HepG2 (cell line): Measurements from ENCODE around the gene FAM221B. TPM values are rescaled to one million over a fixed set of nuclear protein-coding genes. Genes with fewer than 3 reads are reported as not detected.

Experiments used
- ATAC-seq: fragments of 200-7000 bp; cut with Tn5 transposase; 3 replicates; pipeline ENCODE4 v1.9.1; 2020; ENCODE audit warnings: mild to moderate bottlenecking, moderate library complexity
- BruUV-seq: library from RNA; stranded (reverse); fragments of 400-500 nt; replicated peaks from 2 replicates; lab custom pipeline; 2021; lab: Mats Ljungman, UMichigan
- CTCF ChIA-PET: fragments of 300-600 bp; formaldehyde crosslinking; extraction: SDS; loops from one replicate; lab custom pipeline; 2021; ENCODE audit warnings: low total read pairs, inconsistent platforms, low intra/inter-chr PET ratio; lab: Yijun Ruan, JAX
- POLR2A ChIA-PET: fragments of 350-600 bp; sonication (Branson Sonifier 250); formaldehyde crosslinking; loops from one replicate; lab custom pipeline; 2020; ENCODE audit warnings: antibody characterized with exemption, inconsistent platforms; lab: Yijun Ruan, JAX
- DNase-seq: peaks from one replicate; pipeline ENCODE4 v3.0.0-alpha.2; 2015; ENCODE audit warnings: low spot score
- FAIRE-seq: peaks from 3 replicates; lab custom pipeline; 2011; peaks lifted over from hg19 to GRCh38; lab: Jason Lieb, UNC
- H2AFZ ChIP-seq: one replicate; pipeline ENCODE4 v1.6.1; 2011; ENCODE audit warnings: low read length, inconsistent platforms
- H3K27ac ChIP-seq: fragments of 300-600 bp; 3 replicates; pipeline ENCODE4 v1.8.0; 2011; ENCODE audit warnings: mixed run types, mild to moderate bottlenecking, mixed read lengths, low read length, inconsistent platforms; ENCODE audit not compliant: insufficient read depth; ENCODE audit errors: extremely low read length
- H3K27me3 ChIP-seq, 2 experiments: fragments of 200-600 bp in 1 of 2; 2 replicates in 1 of 2; 3 replicates in 1 of 2; pipeline versions ENCODE4 v1.6.0 to v1.8.0; 2011; ENCODE audit warnings: low read length in 2 of 2, mild to moderate bottlenecking in 2 of 2, moderate library complexity in 2 of 2, inconsistent platforms in 1 of 2; ENCODE audit not compliant: insufficient read depth in 2 of 2, control insufficient read depth in 1 of 2
- H3K36me3 ChIP-seq, 2 experiments: fragments of 200-600 bp in 1 of 2; replicated peaks in 1 of 2; 2 replicates in 1 of 2; 3 replicates in 1 of 2; pipeline versions ENCODE4 v1.5.1 to v1.8.0; 2011; ENCODE audit warnings: low read length in 2 of 2, inconsistent platforms in 1 of 2; ENCODE audit not compliant: insufficient read depth in 2 of 2, control insufficient read depth in 1 of 2
- H3K4me1 ChIP-seq: 2 replicates; pipeline ENCODE4 v1.5.1; 2012; ENCODE audit warnings: low read length, inconsistent platforms; ENCODE audit not compliant: insufficient read depth
- H3K4me2 ChIP-seq: 2 replicates; pipeline ENCODE4 v1.6.0; 2011; ENCODE audit warnings: low read depth, low read length, inconsistent platforms
- H3K4me3 ChIP-seq, 3 experiments: fragments of 200-600 bp in 1 of 3; sonication (generic), shearing (Covaris generic) in 1 of 3; replicated peaks in 1 of 3; 2 replicates each; pipeline ENCODE4 v1.5.1; 2011 to 2016; ENCODE audit warnings: low read length in 3 of 3, inconsistent platforms in 2 of 3, low read depth in 2 of 3, mild to moderate bottlenecking in 2 of 3, control low read depth in 1 of 3, mixed read lengths in 1 of 3; ENCODE audit not compliant: insufficient read depth in 1 of 3
- H3K79me2 ChIP-seq: one replicate; pipeline ENCODE4 v1.6.1; 2011; ENCODE audit warnings: low read length, inconsistent platforms; ENCODE audit not compliant: insufficient read depth
- H3K9ac ChIP-seq: 2 replicates; pipeline ENCODE4 v1.6.0; 2011; ENCODE audit warnings: mild to moderate bottlenecking, low read depth, low read length, inconsistent platforms; ENCODE audit not compliant: insufficient read depth
- H3K9me3 ChIP-seq: 2 replicates; pipeline ENCODE4 v1.5.1; 2012; ENCODE audit warnings: mild to moderate bottlenecking, low read length
- H4K20me1 ChIP-seq: 2 replicates; pipeline ENCODE4 v1.6.0; 2011; ENCODE audit warnings: inconsistent platforms, mild to moderate bottlenecking, low read length, moderate library complexity; ENCODE audit not compliant: insufficient read depth
- CHD4 ChIP-seq: fragments of 200-600 bp; sonication (generic); IDR thresholded peaks from 2 replicates; pipeline ENCODE4 v1.7.0; 2017; ENCODE audit warnings: mild to moderate bottlenecking, low read length, borderline replicate concordance
- CREB1 ChIP-seq, 2 experiments: fragments of 450-650 bp in 1 of 2; IDR thresholded peaks; 2 replicates each; pipeline ENCODE4 v1.6.1; 2016 to 2017; ENCODE audit warnings: control low read depth in 1 of 2, mild to moderate bottlenecking in 1 of 2, missing compliant biosample characterization in 1 of 2, missing genetic modification characterization in 1 of 2
- KAT2B ChIP-seq: fragments of 150-350 bp; IDR thresholded peaks from 2 replicates; pipeline ENCODE4 v1.6.1; 2014; ENCODE audit warnings: low read depth, low read length, borderline replicate concordance
- KLF13 ChIP-seq: sonication (generic); formaldehyde crosslinking; IDR thresholded peaks from 2 replicates; pipeline ENCODE4 v1.4.0; 2020; ENCODE audit warnings: mild to moderate bottlenecking, missing genetic modification reagents
- ZNF367 ChIP-seq: sonication (generic); formaldehyde crosslinking; IDR thresholded peaks from 2 replicates; pipeline ENCODE4 v1.4.0; 2020; ENCODE audit warnings: missing genetic modification reagents, borderline replicate concordance
- ZNF567 ChIP-seq: sonication (generic); formaldehyde crosslinking; IDR thresholded peaks from 2 replicates; pipeline ENCODE4 v1.8.1; 2023; ENCODE audit warnings: mild to moderate bottlenecking, missing genetic modification reagents, borderline replicate concordance
- WGBS: methylation state at CpG from one replicate; pipeline ENCODE4 v1.1.6; 2017; ENCODE audit warnings: low lambda C conversion rate; 5-methylcytosine and 5-hydroxymethylcytosine counted together
- in situ Hi-C: cut with HindIII; loops from 2 replicates; pipeline ENCODE4 v1.10.0; 2017; ENCODE audit warnings: low pct_unique_long_range_greater_than_20kb; ENCODE audit not compliant: extremely low pct_ligation_motif_present
- intact Hi-C: fragments of 100-400 bp; cut with micrococcal nuclease; formaldehyde crosslinking; loops from one replicate; pipeline ENCODE4 v1.10.0; 2022; ENCODE audit not compliant: unreplicated experiment
- polyA plus RNA-seq, 8 experiments: library from polyadenylated mRNA; depleted of rRNA in 3 of 8; stranded (reverse) in 7 of 8; unstranded in 1 of 8; fragments of >200 nt; fragmentation: Illumina TruSeq in 4 of 8; extraction: Trizol in 4 of 8; gene quantifications; 2 replicates each; pipeline versions ENCODE4 v1.2.1 to v1.2.3, GENCODE V29; 2011 to 2016; ENCODE audit warnings: low read depth in 4 of 8, missing spikeins in 1 of 8, mixed read lengths in 1 of 8; ENCODE audit not compliant: insufficient read depth in 1 of 8
- total RNA-seq, 5 experiments: library from RNA; depleted of rRNA; stranded (reverse); fragments of >200 nt; fragmentation: Illumina TruSeq; extraction: Trizol; gene quantifications; 2 replicates each; pipeline ENCODE4 v1.2.3, GENCODE V29; 2016; ENCODE audit warnings: low read depth in 1 of 5
- TF ChIP-seq, protein P1 (sequence below): sonication (generic); formaldehyde crosslinking; IDR thresholded peaks from 2 replicates; pipeline ENCODE4 v1.9.0; 2021; ENCODE audit warnings: missing genetic modification reagents, mild to moderate bottlenecking, borderline replicate concordance
- TF ChIP-seq, protein P2 (sequence below): sonication (generic); formaldehyde crosslinking; IDR thresholded peaks from 2 replicates; pipeline ENCODE4 v1.5.0; 2020; ENCODE audit warnings: missing genetic modification reagents
- TF ChIP-seq, protein P3 (sequence below): sonication (generic); formaldehyde crosslinking; IDR thresholded peaks from 2 replicates; pipeline ENCODE4 v1.4.0; 2020; ENCODE audit warnings: missing genetic modification reagents, borderline replicate concordance
- TF ChIP-seq, protein P4 (sequence below): sonication (generic); formaldehyde crosslinking; IDR thresholded peaks from 2 replicates; pipeline ENCODE4 v1.4.0; 2020; ENCODE audit warnings: missing genetic modification reagents

The FAM221B gene
- total and polyA plus RNA-seq, 2 of the 13 experiments (the other 11 are each of a cell fraction or from before 2014, with no cell fraction given), result not detected

DNA sequence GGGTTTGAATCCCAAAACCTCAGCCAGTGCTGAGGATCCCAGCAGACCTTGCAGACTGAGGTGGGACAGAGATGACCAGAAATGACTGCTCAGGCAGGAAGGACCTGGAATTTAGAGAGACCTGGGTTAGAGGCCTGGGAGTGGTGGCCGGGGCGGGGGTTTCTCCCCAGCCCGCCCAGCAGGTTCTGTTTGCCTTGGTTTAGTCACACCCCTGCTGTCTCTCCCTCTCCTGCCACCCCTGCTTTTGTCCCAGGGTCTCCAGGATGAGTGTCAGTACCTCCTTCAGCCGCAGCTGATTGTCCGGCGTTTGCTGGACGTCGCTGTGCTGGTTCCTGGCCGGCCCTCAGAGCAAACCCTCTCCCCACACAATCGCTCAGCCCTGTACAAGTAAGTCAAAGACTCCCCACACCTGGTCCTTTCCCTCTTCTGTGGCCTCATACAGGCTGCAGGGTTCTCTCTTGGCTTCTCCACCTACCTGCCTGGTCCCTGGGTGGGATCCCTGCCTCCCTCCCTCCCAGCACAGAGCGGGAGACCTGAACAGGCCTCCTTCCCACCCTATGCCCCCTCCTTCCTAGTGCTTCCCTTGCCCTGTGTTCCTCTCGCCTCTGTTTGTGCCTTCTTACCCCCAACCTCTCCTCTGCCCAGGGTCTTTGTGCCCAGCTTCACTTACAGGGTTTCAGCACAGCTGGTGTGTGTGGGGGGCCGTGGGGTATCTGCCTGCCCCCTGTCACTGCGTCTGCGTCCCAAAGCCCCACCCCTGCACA lies 12.5 kb upstream of the FAM221B start (continued):
- TF ChIP-seq, protein P1, sequence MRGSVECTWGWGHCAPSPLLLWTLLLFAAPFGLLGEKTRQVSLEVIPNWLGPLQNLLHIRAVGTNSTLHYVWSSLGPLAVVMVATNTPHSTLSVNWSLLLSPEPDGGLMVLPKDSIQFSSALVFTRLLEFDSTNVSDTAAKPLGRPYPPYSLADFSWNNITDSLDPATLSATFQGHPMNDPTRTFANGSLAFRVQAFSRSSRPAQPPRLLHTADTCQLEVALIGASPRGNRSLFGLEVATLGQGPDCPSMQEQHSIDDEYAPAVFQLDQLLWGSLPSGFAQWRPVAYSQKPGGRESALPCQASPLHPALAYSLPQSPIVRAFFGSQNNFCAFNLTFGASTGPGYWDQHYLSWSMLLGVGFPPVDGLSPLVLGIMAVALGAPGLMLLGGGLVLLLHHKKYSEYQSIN (CRISPR knock-in tag), result no peak
- TF ChIP-seq, protein P2, sequence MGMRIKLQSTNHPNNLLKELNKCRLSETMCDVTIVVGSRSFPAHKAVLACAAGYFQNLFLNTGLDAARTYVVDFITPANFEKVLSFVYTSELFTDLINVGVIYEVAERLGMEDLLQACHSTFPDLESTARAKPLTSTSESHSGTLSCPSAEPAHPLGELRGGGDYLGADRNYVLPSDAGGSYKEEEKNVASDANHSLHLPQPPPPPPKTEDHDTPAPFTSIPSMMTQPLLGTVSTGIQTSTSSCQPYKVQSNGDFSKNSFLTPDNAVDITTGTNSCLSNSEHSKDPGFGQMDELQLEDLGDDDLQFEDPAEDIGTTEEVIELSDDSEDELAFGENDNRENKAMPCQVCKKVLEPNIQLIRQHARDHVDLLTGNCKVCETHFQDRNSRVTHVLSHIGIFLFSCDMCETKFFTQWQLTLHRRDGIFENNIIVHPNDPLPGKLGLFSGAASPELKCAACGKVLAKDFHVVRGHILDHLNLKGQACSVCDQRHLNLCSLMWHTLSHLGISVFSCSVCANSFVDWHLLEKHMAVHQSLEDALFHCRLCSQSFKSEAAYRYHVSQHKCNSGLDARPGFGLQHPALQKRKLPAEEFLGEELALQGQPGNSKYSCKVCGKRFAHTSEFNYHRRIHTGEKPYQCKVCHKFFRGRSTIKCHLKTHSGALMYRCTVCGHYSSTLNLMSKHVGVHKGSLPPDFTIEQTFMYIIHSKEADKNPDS (CRISPR knock-in tag), result no peak

DNA sequence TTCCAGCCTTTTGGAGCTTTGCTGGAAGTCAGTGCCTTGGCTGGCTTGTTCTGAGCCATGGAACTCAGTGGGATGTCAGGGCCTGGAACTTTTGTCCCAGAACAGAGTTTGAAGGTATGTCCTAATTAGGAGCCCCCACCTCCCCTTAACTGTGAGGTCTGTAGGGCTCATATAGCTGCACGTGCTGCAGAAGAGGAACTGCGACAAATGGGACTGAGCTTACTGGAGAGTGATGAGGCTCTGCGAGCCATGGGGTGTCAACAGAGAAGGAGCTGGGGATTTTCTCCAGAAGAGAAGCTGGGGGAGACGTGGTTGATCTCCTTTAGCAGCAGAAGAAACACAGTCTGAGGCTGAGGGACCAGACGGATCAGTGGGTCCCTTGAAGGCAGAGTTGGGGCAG lies 11.4 kb upstream of the FAM221B start:
- intact Hi-C loops (no loop called here), in situ Hi-C loops (no loop called here)
- TF ChIP-seq KAT2B (no peak), CREB1 (IDR thresholded peaks at IDR 0.05) (no peak), CREB1 (CRISPR knock-in tag; IDR thresholded peaks at IDR 0.05) (no peak), ZNF567 (CRISPR knock-in tag) (no peak), KLF13 (no peak), ZNF367 (CRISPR knock-in tag) (no peak), CHD4 (no peak)
- TF ChIP-seq, protein P3, sequence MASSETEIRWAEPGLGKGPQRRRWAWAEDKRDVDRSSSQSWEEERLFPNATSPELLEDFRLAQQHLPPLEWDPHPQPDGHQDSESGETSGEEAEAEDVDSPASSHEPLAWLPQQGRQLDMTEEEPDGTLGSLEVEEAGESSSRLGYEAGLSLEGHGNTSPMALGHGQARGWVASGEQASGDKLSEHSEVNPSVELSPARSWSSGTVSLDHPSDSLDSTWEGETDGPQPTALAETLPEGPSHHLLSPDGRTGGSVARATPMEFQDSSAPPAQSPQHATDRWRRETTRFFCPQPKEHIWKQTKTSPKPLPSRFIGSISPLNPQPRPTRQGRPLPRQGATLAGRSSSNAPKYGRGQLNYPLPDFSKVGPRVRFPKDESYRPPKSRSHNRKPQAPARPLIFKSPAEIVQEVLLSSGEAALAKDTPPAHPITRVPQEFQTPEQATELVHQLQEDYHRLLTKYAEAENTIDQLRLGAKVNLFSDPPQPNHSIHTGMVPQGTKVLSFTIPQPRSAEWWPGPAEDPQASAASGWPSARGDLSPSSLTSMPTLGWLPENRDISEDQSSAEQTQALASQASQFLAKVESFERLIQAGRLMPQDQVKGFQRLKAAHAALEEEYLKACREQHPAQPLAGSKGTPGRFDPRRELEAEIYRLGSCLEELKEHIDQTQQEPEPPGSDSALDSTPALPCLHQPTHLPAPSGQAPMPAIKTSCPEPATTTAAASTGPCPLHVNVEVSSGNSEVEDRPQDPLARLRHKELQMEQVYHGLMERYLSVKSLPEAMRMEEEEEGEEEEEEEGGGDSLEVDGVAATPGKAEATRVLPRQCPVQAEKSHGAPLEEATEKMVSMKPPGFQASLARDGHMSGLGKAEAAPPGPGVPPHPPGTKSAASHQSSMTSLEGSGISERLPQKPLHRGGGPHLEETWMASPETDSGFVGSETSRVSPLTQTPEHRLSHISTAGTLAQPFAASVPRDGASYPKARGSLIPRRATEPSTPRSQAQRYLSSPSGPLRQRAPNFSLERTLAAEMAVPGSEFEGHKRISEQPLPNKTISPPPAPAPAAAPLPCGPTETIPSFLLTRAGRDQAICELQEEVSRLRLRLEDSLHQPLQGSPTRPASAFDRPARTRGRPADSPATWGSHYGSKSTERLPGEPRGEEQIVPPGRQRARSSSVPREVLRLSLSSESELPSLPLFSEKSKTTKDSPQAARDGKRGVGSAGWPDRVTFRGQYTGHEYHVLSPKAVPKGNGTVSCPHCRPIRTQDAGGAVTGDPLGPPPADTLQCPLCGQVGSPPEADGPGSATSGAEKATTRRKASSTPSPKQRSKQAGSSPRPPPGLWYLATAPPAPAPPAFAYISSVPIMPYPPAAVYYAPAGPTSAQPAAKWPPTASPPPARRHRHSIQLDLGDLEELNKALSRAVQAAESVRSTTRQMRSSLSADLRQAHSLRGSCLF, result no peak
- TF ChIP-seq, protein P4, sequence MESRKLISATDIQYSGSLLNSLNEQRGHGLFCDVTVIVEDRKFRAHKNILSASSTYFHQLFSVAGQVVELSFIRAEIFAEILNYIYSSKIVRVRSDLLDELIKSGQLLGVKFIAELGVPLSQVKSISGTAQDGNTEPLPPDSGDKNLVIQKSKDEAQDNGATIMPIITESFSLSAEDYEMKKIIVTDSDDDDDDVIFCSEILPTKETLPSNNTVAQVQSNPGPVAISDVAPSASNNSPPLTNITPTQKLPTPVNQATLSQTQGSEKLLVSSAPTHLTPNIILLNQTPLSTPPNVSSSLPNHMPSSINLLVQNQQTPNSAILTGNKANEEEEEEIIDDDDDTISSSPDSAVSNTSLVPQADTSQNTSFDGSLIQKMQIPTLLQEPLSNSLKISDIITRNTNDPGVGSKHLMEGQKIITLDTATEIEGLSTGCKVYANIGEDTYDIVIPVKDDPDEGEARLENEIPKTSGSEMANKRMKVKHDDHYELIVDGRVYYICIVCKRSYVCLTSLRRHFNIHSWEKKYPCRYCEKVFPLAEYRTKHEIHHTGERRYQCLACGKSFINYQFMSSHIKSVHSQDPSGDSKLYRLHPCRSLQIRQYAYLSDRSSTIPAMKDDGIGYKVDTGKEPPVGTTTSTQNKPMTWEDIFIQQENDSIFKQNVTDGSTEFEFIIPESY, result no peak
- FAIRE-seq, result no peak
- Histone ChIP-seq H3K27ac (no peak overlapping the region), H3K4me3 (no peak overlapping the region), H3K4me2 (no peak overlapping the region), H3K36me3 (no peaks in the 10 kb centered on the region), H2AFZ (no peak overlapping the region), H4K20me1 (no peaks in the 10 kb centered on the region), H3K79me2 (no peaks in the 10 kb centered on the region), H3K4me1 (peaks cover 27% of the 10 kb centered on the region), H3K27me3 (no peaks in the 10 kb centered on the region; a peak in 1 of 5 replicates), H3K9ac (no peak overlapping the region), H3K9me3 (no peaks in the 10 kb centered on the region)
- no TSS peak for BruUV-seq
- DNase-seq, result no peak
- ChIA-PET POLR2A (no interaction called here), CTCF (no interaction called here)
- 69% methylated on average over 5 of the region's 5 CpGs for WGBS
- no peak for ATAC-seq
